Transverse colon (tissue), 3 donors: ENCODE measurements around the gene AJAP1.

Experiments used
- EP300 ChIP-seq: sonication (generic); formaldehyde crosslinking; IDR thresholded peaks from one replicate; pipeline ENCODE4 v1.6.1; 2017; ENCODE audit warnings: antibody characterized with exemption, low read depth
- POLR2A ChIP-seq: fragments of 450-650 bp; IDR thresholded peaks from one replicate; pipeline ENCODE4 v1.6.1; 2016; ENCODE audit warnings: antibody characterized with exemption, mild to moderate bottlenecking, moderate library complexity
- TF ChIP-seq, protein P1 (sequence below), 5 experiments: fragments of 200-600 bp in 3 of 5; fragments of 450-650 bp in 2 of 5; sonication (generic) in 3 of 5; IDR thresholded peaks; 1 replicate in 2 of 5; 2 replicates in 3 of 5; pipeline ENCODE4 v1.5.1; 2016 to 2017; ENCODE audit warnings: antibody characterized with exemption in 5 of 5, inconsistent platforms in 3 of 5, mild to moderate bottlenecking in 2 of 5, moderate library complexity in 1 of 5

DNA sequence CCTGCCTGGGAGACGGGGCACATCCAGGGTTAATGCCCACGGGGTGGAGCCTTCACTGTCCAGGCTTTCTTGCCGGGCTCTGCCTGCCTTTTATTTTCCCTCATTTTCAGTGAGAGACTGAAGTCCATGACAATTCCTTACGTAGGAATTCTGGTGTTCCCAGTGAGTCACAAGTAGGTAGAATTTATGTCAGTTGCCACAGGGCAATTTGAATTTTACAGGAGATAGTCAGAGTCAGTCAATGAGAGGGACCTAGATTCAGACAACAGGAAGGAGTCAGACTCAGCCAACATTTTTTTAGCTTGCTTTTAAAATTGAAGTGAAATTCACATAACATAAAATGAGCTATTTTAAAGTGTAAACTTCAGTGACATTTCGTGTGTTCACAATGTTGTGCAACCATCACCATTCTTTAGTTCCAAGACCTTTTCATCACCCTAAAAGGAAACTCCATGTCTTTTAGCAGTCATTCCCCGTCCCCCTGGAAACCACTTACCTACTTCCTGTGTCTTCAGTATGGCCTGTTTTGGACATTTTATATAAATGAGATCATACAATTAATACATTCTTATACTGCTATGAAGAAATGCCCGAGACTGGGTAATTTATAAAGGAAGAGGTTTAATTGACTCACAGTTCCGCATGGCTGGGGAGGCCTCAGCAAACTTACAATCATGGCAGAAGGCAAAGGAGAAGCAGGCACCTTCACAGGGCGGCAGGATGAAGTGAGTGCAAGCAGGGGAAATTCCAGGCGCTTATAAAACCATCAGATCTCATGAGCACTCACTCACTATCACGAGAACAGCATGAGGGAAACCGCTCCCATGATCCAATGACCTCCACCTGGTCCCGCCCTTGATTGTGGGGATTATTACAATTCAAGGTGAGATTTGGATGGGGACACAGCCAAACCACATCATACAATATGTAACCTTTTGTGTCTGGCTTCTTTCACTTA is 14.6 kb downstream of the AJAP1 start:
- TF ChIP-seq, protein P1, sequence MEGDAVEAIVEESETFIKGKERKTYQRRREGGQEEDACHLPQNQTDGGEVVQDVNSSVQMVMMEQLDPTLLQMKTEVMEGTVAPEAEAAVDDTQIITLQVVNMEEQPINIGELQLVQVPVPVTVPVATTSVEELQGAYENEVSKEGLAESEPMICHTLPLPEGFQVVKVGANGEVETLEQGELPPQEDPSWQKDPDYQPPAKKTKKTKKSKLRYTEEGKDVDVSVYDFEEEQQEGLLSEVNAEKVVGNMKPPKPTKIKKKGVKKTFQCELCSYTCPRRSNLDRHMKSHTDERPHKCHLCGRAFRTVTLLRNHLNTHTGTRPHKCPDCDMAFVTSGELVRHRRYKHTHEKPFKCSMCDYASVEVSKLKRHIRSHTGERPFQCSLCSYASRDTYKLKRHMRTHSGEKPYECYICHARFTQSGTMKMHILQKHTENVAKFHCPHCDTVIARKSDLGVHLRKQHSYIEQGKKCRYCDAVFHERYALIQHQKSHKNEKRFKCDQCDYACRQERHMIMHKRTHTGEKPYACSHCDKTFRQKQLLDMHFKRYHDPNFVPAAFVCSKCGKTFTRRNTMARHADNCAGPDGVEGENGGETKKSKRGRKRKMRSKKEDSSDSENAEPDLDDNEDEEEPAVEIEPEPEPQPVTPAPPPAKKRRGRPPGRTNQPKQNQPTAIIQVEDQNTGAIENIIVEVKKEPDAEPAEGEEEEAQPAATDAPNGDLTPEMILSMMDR (IDR thresholded peaks at IDR 0.05) = no peak
- no peak for TF ChIP-seq POLR2A
- no peak for TF ChIP-seq EP300
